H9 (cell line): ENCODE data around the gene MRGPRG. TPM values are rescaled to one million over a fixed set of nuclear protein-coding genes. Genes with fewer than 3 reads are reported as not detected.

Source experiments
- DNase-seq: peaks from one replicate; pipeline ENCODE4 v3.0.0-alpha.2; 2017
- H2AFZ ChIP-seq: one replicate; pipeline ENCODE4 v1.6.1; 2013; ENCODE audit warnings: mild to moderate bottlenecking, low read length, control low read depth, moderate library complexity
- H2AK5ac ChIP-seq: 2 replicates; pipeline ENCODE4 v1.6.1; 2013; ENCODE audit warnings: low read length, control low read depth, mixed read lengths; ENCODE audit not compliant: insufficient read length
- H2BK120ac ChIP-seq: one replicate; pipeline ENCODE4 v1.6.1; 2013; ENCODE audit warnings: low read depth, mild to moderate bottlenecking, low read length, control low read depth, inconsistent platforms; ENCODE audit not compliant: poor library complexity, severe bottlenecking
- H2BK12ac ChIP-seq: 2 replicates; pipeline ENCODE4 v1.6.1; 2013; ENCODE audit warnings: low read length, control low read depth, mixed read lengths, low read depth; ENCODE audit not compliant: insufficient read length
- H2BK15ac ChIP-seq: 2 replicates; pipeline ENCODE4 v1.6.1; 2013; ENCODE audit warnings: low read depth, low read length, control low read depth
- H2BK20ac ChIP-seq: one replicate; pipeline ENCODE4 v1.6.1; 2013; ENCODE audit warnings: low read depth, mild to moderate bottlenecking, low read length, control low read depth, inconsistent platforms; ENCODE audit not compliant: poor library complexity, severe bottlenecking
- H2BK5ac ChIP-seq: 2 replicates; pipeline ENCODE4 v1.6.1; 2013; ENCODE audit warnings: low read length, control low read depth, mixed read lengths; ENCODE audit not compliant: insufficient read length
- H3K14ac ChIP-seq: 2 replicates; pipeline ENCODE4 v1.6.1; 2013; ENCODE audit warnings: low read length, control low read depth; ENCODE audit not compliant: insufficient read depth
- H3K18ac ChIP-seq: 2 replicates; pipeline ENCODE4 v1.6.1; 2013; ENCODE audit warnings: low read depth, mild to moderate bottlenecking, mixed read lengths, low read length, control low read depth; ENCODE audit not compliant: insufficient read length
- H3K23ac ChIP-seq: 2 replicates; pipeline ENCODE4 v1.6.1; 2013; ENCODE audit warnings: low read length, control low read depth, mixed read lengths, low read depth; ENCODE audit not compliant: insufficient read length
- H3K23me2 ChIP-seq: 2 replicates; pipeline ENCODE4 v1.6.1; 2013; ENCODE audit warnings: low read depth, mild to moderate bottlenecking, mixed read lengths, low read length, control low read depth; ENCODE audit not compliant: insufficient read length, poor library complexity, severe bottlenecking
- H3K27ac ChIP-seq: 2 replicates; pipeline ENCODE4 v1.5.1; 2013; ENCODE audit warnings: low read length, control low read depth, mixed read lengths, low read depth; ENCODE audit not compliant: insufficient read length
- H3K27me3 ChIP-seq: 2 replicates; pipeline ENCODE4 v1.6.1; 2013; ENCODE audit warnings: low read length, control low read depth, inconsistent platforms; ENCODE audit not compliant: insufficient read depth
- H3K4ac ChIP-seq: 2 replicates; pipeline ENCODE4 v1.6.1; 2013; ENCODE audit warnings: low read depth, mild to moderate bottlenecking, control low read depth, inconsistent platforms, low read length, moderate library complexity
- H3K4me1 ChIP-seq: 2 replicates; pipeline ENCODE4 v1.6.1; 2013; ENCODE audit warnings: low read length, control low read depth, inconsistent platforms; ENCODE audit not compliant: insufficient read depth
- H3K4me2 ChIP-seq: 2 replicates; pipeline ENCODE4 v1.6.1; 2013; ENCODE audit warnings: low read length, control low read depth, mixed read lengths; ENCODE audit not compliant: insufficient read length, insufficient read depth
- H3K56ac ChIP-seq: 2 replicates; pipeline ENCODE4 v1.6.1; 2013; ENCODE audit warnings: low read depth, mild to moderate bottlenecking, mixed read lengths, low read length, control low read depth; ENCODE audit not compliant: insufficient read length
- H3K79me1 ChIP-seq: 2 replicates; pipeline ENCODE4 v1.6.1; 2013; ENCODE audit warnings: low read depth, mild to moderate bottlenecking, moderate library complexity, low read length, control low read depth, inconsistent platforms; ENCODE audit not compliant: insufficient read depth, poor library complexity, severe bottlenecking
- H3K79me2 ChIP-seq: 2 replicates; pipeline ENCODE4 v1.6.1; 2013; ENCODE audit warnings: low read length, control low read depth, inconsistent platforms; ENCODE audit not compliant: insufficient read depth
- H3K9ac ChIP-seq: 2 replicates; pipeline ENCODE4 v1.6.1; 2013; ENCODE audit warnings: low read length, control low read depth, mixed read lengths; ENCODE audit not compliant: insufficient read length; ENCODE audit errors: extremely low read depth
- H3K9me3 ChIP-seq: one replicate; pipeline ENCODE4 v1.6.1; 2013; ENCODE audit warnings: low read depth, low read length, inconsistent platforms; ENCODE audit not compliant: control insufficient read depth
- H3T11ph ChIP-seq: one replicate; pipeline ENCODE4 v1.6.1; 2013; ENCODE audit warnings: mild to moderate bottlenecking, low read length, control low read depth, inconsistent platforms
- H4K20me1 ChIP-seq: one replicate; pipeline ENCODE4 v1.6.1; 2013; ENCODE audit not compliant: control insufficient read depth, insufficient read length, insufficient read depth
- H4K5ac ChIP-seq: 2 replicates; pipeline ENCODE4 v1.6.1; 2013; ENCODE audit warnings: low read depth, mild to moderate bottlenecking, mixed read lengths, low read length, control low read depth; ENCODE audit not compliant: insufficient read length
- H4K8ac ChIP-seq: replicated peaks from 2 replicates; pipeline ENCODE4 v1.6.1; 2013; ENCODE audit warnings: low read length, control low read depth, mixed read lengths, low read depth; ENCODE audit not compliant: insufficient read length
- H4K91ac ChIP-seq: 2 replicates; pipeline ENCODE4 v1.6.1; 2013; ENCODE audit warnings: low read depth, mild to moderate bottlenecking, moderate library complexity, mixed read lengths, low read length, control low read depth; ENCODE audit not compliant: insufficient read length
- H3K27ac Mint-ChIP-seq, 3 experiments: 2 replicates in 2 of 3; 3 replicates in 1 of 3; pipeline ENCODE4 v1.8.0; 2020 to 2021; ENCODE audit warnings: mixed read lengths in 3 of 3, mild to moderate bottlenecking in 1 of 3, moderate library complexity in 1 of 3
- H3K27me3 Mint-ChIP-seq: 2 replicates; pipeline ENCODE4 v1.8.0; 2021; ENCODE audit warnings: low read depth, mild to moderate bottlenecking, moderate library complexity, mixed read lengths
- H3K36me3 Mint-ChIP-seq, 3 experiments: 2 replicates in 2 of 3; 3 replicates in 1 of 3; pipeline ENCODE4 v1.8.0; 2020 to 2021; ENCODE audit warnings: low read depth in 3 of 3, mixed read lengths in 3 of 3; ENCODE audit not compliant: insufficient read depth in 1 of 3
- H3K4me1 Mint-ChIP-seq, 2 experiments: 2 replicates each; pipeline ENCODE4 v1.8.0; 2020; ENCODE audit warnings: mixed read lengths in 2 of 2
- H3K4me3 Mint-ChIP-seq, 2 experiments: 2 replicates in 1 of 2; 3 replicates in 1 of 2; pipeline ENCODE4 v1.8.0; 2020 to 2021; ENCODE audit warnings: mild to moderate bottlenecking in 2 of 2, mixed read lengths in 2 of 2, moderate library complexity in 1 of 2
- H3K9me3 Mint-ChIP-seq, 2 experiments: 2 replicates in 1 of 2; 3 replicates in 1 of 2; pipeline ENCODE4 v1.8.0; 2020; ENCODE audit warnings: mild to moderate bottlenecking in 2 of 2, mixed read lengths in 2 of 2, moderate library complexity in 1 of 2
- CTCF ChIP-seq: fragments of 200-600 bp; sonication (generic); conservative IDR thresholded peaks from 3 replicates; pipeline ENCODE4 v1.8.0; 2021; ENCODE audit warnings: antibody characterized with exemption, mild to moderate bottlenecking
- WGBS: extraction: QIAGEN DNeasy Blood & Tissue Kit; methylation state at CpG from one replicate; pipeline ENCODE4 v1.1.7; 2013; ENCODE audit warnings: missing lambda C conversion rate, low lambda C conversion rate, mixed read lengths; ENCODE audit not compliant: insufficient read length; ENCODE audit errors: extremely low coverage; 5-methylcytosine and 5-hydroxymethylcytosine counted together
- total RNA-seq: library from RNA; stranded (reverse); gene quantifications from 2 replicates; pipeline ENCODE4 v1.2.1, GENCODE V29; 2021

Gene MRGPRG
- total RNA-seq, 1 experiment from 2014 or later, result not detected

- Histone ChIP-seq H4K20me1 (no peaks in the 10 kb centered on the region), H3K18ac (no peak overlapping the region), H3K9ac (no peak overlapping the region), H2BK12ac (no peak overlapping the region), H3K23ac (no peak overlapping the region), H3K27ac (no peak overlapping the region), H4K91ac (no peak overlapping the region), H3T11ph (no peak overlapping the region), H3K4me2 (no peak overlapping the region), H3K9me3 (no peaks in the 10 kb centered on the region), H2BK5ac (no peak overlapping the region), H3K4ac (no peak overlapping the region), H2BK20ac (no peak overlapping the region), H3K79me2 (no peaks in the 10 kb centered on the region), H2AK5ac (no peak overlapping the region), H3K56ac (no peak overlapping the region), H4K5ac (no peak overlapping the region), H4K8ac (no peak overlapping the region), H3K4me1 (no peaks in the 10 kb centered on the region), H3K14ac (no peak overlapping the region; the same call in 1 of the 2 replicates), H3K23me2 (no peaks in the 10 kb centered on the region), H3K27me3 (no peaks in the 10 kb centered on the region), H3K79me1 (no peaks in the 10 kb centered on the region), H2BK120ac (no peak overlapping the region), H2AFZ (no peak overlapping the region), H2BK15ac (no peak overlapping the region)
- Mint-ChIP-seq H3K27me3 (peaks cover 22% of the 10 kb centered on the region), H3K4me3 (no peak overlapping the region), H3K36me3 (no peaks in the 10 kb centered on the region), H3K9me3 (peaks cover 0 to 4% of the 10 kb centered on the region in 2 experiments; a peak in 3 of 5 replicates), H3K27ac (no peak overlapping the region; a peak in 1 of 7 replicates), H3K4me1 (peaks cover 16 to 21% of the 10 kb centered on the region in 2 experiments)
- DNase-seq, result no peak
- no peak for TF ChIP-seq CTCF
- no CpG with 5 or more reads among the region's 24 CpGs for WGBS
Observed at GRCh38 chr11:3213659-3214419, 4.8 kb downstream of the MRGPRG start.
